Measurements from ENCODE around the gene CYP27C1. TPM values are rescaled to one million over a fixed set of nuclear protein-coding genes. Genes with fewer than 3 reads are reported as not detected.
"Not testable (repeated sequence)": the region's sequence is repeated elsewhere in the genome, so short reads cannot be mapped to it uniquely, and the experiment has no call there.

CYP27C1 gene
- total and polyA plus RNA-seq, 9 of the 15 experiments (the other 6 are each of a cell fraction or from before 2014, with no cell fraction given): not detected

GRCh38 chr2:127163921-127164320 is 56.2 kb downstream of the CYP27C1 start:
- Histone ChIP-seq H3K27me3 (ENCODE audit: control insufficient read depth in 2 of 2, insufficient read depth in 2 of 2, low read length in 2 of 2) (peaks cover 4 to 37% of the 10 kb centered on the region in 2 experiments; a peak in 4 of 5 replicates), H3K9me3 (replicated peaks; ENCODE audit: control insufficient read depth, insufficient read depth, low read depth, low read length) (no peaks in the 10 kb centered on the region), H2AFZ (ENCODE audit: low read depth, low read length) (no peak overlapping the region), H3K9ac (ENCODE audit: insufficient read depth in 1 of 2, low read depth in 2 of 2, low read length in 2 of 2) (no peak overlapping the region), H3K9me1 (ENCODE audit: control insufficient read depth, insufficient read depth, low read length) (no peaks in the 10 kb centered on the region), H3K4me1 (replicated peaks in 1 of 2; ENCODE audit: control insufficient read depth in 2 of 2, insufficient read depth in 2 of 2, low read length in 2 of 2) (no peaks in the 10 kb centered on the region), H3K36me3 (ENCODE audit: control insufficient read depth, insufficient read depth, low read length) (no peaks in the 10 kb centered on the region), H4K20me1 (replicated peaks; ENCODE audit: control insufficient read depth, insufficient read depth, low read length) (no peaks in the 10 kb centered on the region; the same call in 1 of the 2 replicates), H3K79me2 (ENCODE audit: control insufficient read depth, insufficient read depth, low read length) (no peaks in the 10 kb centered on the region), H3K4me2 (ENCODE audit: insufficient read depth, low read length) (no peak overlapping the region), H3K27ac (ENCODE audit: extremely low read depth, low read depth, low read length) (no peak overlapping the region), H3K4me3 (no peak overlapping the region)
- in situ Hi-C loops (cut with MboI) (no loop called here), intact Hi-C loops (cut with micrococcal nuclease) (no loop called here)
- FAIRE-seq (no peak), ATAC-seq (no peak), DNase-seq (ENCODE audit: extremely low read depth in 1 of 4, low spot score in 3 of 4) (no peak)
- CTCF ChIA-PET (ENCODE audit: low intra/inter-chr PET ratio): no interaction called here
- no TSS peak for BruUV-seq (replicated peaks)
- POLR2A ChIA-PET: interaction anchor here (1.1 kb wide), 1 partner anchor 9 kb away, joined by 3 read pairs; no protein-coding TSS in a partner anchor
- no peak for TF ChIP-seq ZBTB9 (CRISPR knock-in tag; IDR thresholded peaks at IDR 0.05)
- TF ChIP-seq, protein P1, sequence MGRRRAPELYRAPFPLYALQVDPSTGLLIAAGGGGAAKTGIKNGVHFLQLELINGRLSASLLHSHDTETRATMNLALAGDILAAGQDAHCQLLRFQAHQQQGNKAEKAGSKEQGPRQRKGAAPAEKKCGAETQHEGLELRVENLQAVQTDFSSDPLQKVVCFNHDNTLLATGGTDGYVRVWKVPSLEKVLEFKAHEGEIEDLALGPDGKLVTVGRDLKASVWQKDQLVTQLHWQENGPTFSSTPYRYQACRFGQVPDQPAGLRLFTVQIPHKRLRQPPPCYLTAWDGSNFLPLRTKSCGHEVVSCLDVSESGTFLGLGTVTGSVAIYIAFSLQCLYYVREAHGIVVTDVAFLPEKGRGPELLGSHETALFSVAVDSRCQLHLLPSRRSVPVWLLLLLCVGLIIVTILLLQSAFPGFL (CRISPR knock-in tag; IDR thresholded peaks at IDR 0.05): no peak
- TF ChIP-seq MCM5 (IDR thresholded peaks at IDR 0.05; ENCODE audit: low read depth): no peak
- TF ChIP-seq POLR2AphosphoS2 (IDR thresholded peaks at IDR 0.05; ENCODE audit: low read length): no peak
- TF ChIP-seq ZNF146 (CRISPR knock-in tag; IDR thresholded peaks at IDR 0.05; ENCODE audit: unreplicated experiment): no peak
- TF ChIP-seq RBM17 (IDR thresholded peaks at IDR 0.05; ENCODE audit: borderline replicate concordance, low read depth, low read length): no peak
- no peak for TF ChIP-seq HMG20B (CRISPR knock-in tag; IDR thresholded peaks at IDR 0.05)
- no peak for TF ChIP-seq SIRT6 (IDR thresholded peaks at IDR 0.05; ENCODE audit: low read depth, low read length)
- TF ChIP-seq, protein P2, sequence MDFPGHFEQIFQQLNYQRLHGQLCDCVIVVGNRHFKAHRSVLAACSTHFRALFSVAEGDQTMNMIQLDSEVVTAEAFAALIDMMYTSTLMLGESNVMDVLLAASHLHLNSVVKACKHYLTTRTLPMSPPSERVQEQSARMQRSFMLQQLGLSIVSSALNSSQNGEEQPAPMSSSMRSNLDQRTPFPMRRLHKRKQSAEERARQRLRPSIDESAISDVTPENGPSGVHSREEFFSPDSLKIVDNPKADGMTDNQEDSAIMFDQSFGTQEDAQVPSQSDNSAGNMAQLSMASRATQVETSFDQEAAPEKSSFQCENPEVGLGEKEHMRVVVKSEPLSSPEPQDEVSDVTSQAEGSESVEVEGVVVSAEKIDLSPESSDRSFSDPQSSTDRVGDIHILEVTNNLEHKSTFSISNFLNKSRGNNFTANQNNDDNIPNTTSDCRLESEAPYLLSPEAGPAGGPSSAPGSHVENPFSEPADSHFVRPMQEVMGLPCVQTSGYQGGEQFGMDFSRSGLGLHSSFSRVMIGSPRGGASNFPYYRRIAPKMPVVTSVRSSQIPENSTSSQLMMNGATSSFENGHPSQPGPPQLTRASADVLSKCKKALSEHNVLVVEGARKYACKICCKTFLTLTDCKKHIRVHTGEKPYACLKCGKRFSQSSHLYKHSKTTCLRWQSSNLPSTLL (IDR thresholded peaks at IDR 0.05): no peak
- no peak for TF ChIP-seq U2AF1 (optimal IDR thresholded peaks at IDR 0.05; ENCODE audit: low read depth, low read length)
- no peak for TF ChIP-seq ZNF253 (CRISPR knock-in tag; conservative IDR thresholded peaks at IDR 0.05)
- WGBS (ENCODE audit: insufficient coverage, low coverage, missing lambda C conversion rate): 0% methylated on average over 3 of the region's 3 CpGs

DNA sequence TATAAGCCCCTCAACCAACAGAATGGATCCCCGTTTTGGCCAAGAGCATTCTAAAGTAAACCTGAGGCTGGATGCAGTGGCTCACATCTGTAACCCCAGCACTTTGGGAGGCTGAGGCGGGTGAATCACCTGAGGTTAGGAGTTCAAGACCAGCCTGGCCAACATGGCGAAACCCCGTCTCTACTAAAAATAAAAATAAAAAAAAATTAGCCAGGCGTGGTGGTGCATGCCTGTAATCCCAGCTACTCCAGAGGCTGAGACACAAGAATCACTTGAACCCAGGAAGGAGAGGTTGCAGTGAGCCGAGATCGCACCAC is 57.1 kb downstream of the CYP27C1 start:
- CTCF ChIA-PET (ENCODE audit: low intra/inter-chr PET ratio); H3K4me1 ChIP-seq (replicated peaks in 1 of 2; ENCODE audit: control insufficient read depth in 2 of 2, insufficient read depth in 2 of 2, low read length in 2 of 2); in situ Hi-C loops (cut with MboI); ATAC-seq; FAIRE-seq; BruUV-seq (replicated peaks); H3K79me2 ChIP-seq (ENCODE audit: control insufficient read depth, insufficient read depth, low read length); H3K9me3 ChIP-seq (replicated peaks; ENCODE audit: control insufficient read depth, insufficient read depth, low read depth, low read length); H3K9ac ChIP-seq (ENCODE audit: insufficient read depth in 1 of 2, low read depth in 2 of 2, low read length in 2 of 2); H3K4me3 ChIP-seq; H3K9me1 ChIP-seq (ENCODE audit: control insufficient read depth, insufficient read depth, low read length); DNase-seq (ENCODE audit: extremely low read depth in 1 of 4, low spot score in 3 of 4); intact Hi-C loops (cut with micrococcal nuclease); H4K20me1 ChIP-seq (replicated peaks; ENCODE audit: control insufficient read depth, insufficient read depth, low read length); H2AFZ ChIP-seq (ENCODE audit: low read depth, low read length); H3K36me3 ChIP-seq (ENCODE audit: control insufficient read depth, insufficient read depth, low read length); H3K27ac ChIP-seq (ENCODE audit: extremely low read depth, low read depth, low read length); H3K4me2 ChIP-seq (ENCODE audit: insufficient read depth, low read length): not testable (repeated sequence)
- WGBS (ENCODE audit: insufficient coverage, low coverage, missing lambda C conversion rate): 2% methylated on average over 7 of the region's 7 CpGs
- peaks cover 4 to 41% of the 10 kb centered on the region in 2 experiments; a peak in 4 of 5 replicates for H3K27me3 ChIP-seq (ENCODE audit: control insufficient read depth in 2 of 2, insufficient read depth in 2 of 2, low read length in 2 of 2)
- POLR2A ChIA-PET: interaction anchor here (1.1 kb wide), 1 partner anchor 10 kb away, joined by 3 read pairs; no protein-coding TSS in a partner anchor
